Right cardiac atrium (tissue), 5 donors: ENCODE data around the gene MRM2. TPM values are rescaled to one million over a fixed set of nuclear protein-coding genes. Genes with fewer than 3 reads are reported as not detected.

Experiments used
- ATAC-seq, 2 donors: fragments of 200-7000 bp; cut with Tn5 transposase; one replicate each; pipeline versions ENCODE4 v1.8.0 to v1.9.1; 2020; ENCODE audit warnings: moderate library complexity in 2 of 2, mild to moderate bottlenecking in 1 of 2
- DNase-seq, 3 donors: peaks; one replicate each; pipeline ENCODE4 v3.0.0-alpha.2; 2020
- H3K27ac ChIP-seq: one replicate; pipeline ENCODE4 v1.5.1; 2013; ENCODE audit warnings: mild to moderate bottlenecking, low read length, control low read depth, moderate library complexity
- H3K27me3 ChIP-seq: one replicate; pipeline ENCODE4 v1.6.1; 2013; ENCODE audit not compliant: control insufficient read depth, insufficient read depth
- H3K4me1 ChIP-seq: one replicate; pipeline ENCODE4 v1.6.1; 2013; ENCODE audit warnings: low read length; ENCODE audit not compliant: control insufficient read depth, insufficient read depth
- H3K4me3 ChIP-seq: one replicate; pipeline ENCODE4 v1.5.1; 2013; ENCODE audit warnings: low read length, control low read depth
- H3K9me3 ChIP-seq: one replicate; pipeline ENCODE4 v1.6.1; 2013; ENCODE audit warnings: low read length; ENCODE audit not compliant: control insufficient read depth
- WGBS: extraction: QIAGEN DNeasy Blood & Tissue Kit; methylation state at CpG from one replicate; pipeline ENCODE4 v1.1.7; 2013; 5-methylcytosine and 5-hydroxymethylcytosine counted together
- intact Hi-C, 4 donors: fragments of 100-400 bp; cut with DNase I; formaldehyde crosslinking; loops; one replicate each; pipeline versions ENCODE4 v1.11.0 to v1.14.0; 2022 to 2023
- polyA plus RNA-seq: library from polyadenylated mRNA; stranded (reverse); fragments of 200-250 nt; gene quantifications from one replicate; pipeline ENCODE4 v1.2.3, GENCODE V29; 2013
- total RNA-seq, 4 donors: library from RNA; stranded (reverse); fragmentation: NEBNext Ultra II Directional; extraction: Animal tissue kit (Norgen Biotek cat#: 25700); gene quantifications; one replicate each; pipeline ENCODE4 v1.2.1, GENCODE V29; 2021
- donor health status: healthy with polysubstance abuse.
- donor health status: DM: no; HTN: yes; CAD: no.
- donor health status: DM: no; HTN: no; CAD: no.
- donor health status: DM: no; HTN: yes; CAD: no; lungs with severe emphysema.
- donor health status: DM: yes; HTN: yes; CAD: no.

Gene MRM2
- total and polyA plus RNA-seq, 5 donors, result 19.5 to 24.4 (median 21.4) TPM

GRCh38 chr7:2255145-2256139 is 13.4 kb upstream of the MRM2 start:
- Histone ChIP-seq H3K4me3 (no peak overlapping the region), H3K27me3 (no peaks in the 10 kb centered on the region), H3K4me1 (no peaks in the 10 kb centered on the region), H3K9me3 (no peaks in the 10 kb centered on the region), H3K27ac (no peak overlapping the region)
- WGBS, result 94% methylated on average over 33 of the region's 33 CpGs
- ATAC-seq (no peak), DNase-seq (peak in 2 of 3 donors; percentile 25 to 33)
- intact Hi-C loops, result loop anchor here in 1 of 4 donors (10.0 kb wide), 1 partner anchor 79 kb away; no protein-coding TSS in a partner anchor

- ATAC-seq (no peak), DNase-seq (peak in 1 of 3 donors; percentile 33)
- Histone ChIP-seq H3K27ac (no peak overlapping the region), H3K4me3 (no peak overlapping the region), H3K27me3 (no peaks in the 10 kb centered on the region), H3K4me1 (no peaks in the 10 kb centered on the region), H3K9me3 (no peaks in the 10 kb centered on the region)
- intact Hi-C loops, result loop anchor here in 1 of 4 donors (10.0 kb wide), 1 partner anchor 80 kb away; no protein-coding TSS in a partner anchor
- WGBS, result 93% methylated on average over 31 of the region's 31 CpGs
Observed at GRCh38 chr7:2254429-2255144, 12.6 kb upstream of the MRM2 start.

- no peaks in the 10 kb centered on the region for H3K9me3 ChIP-seq
- no peaks in the 10 kb centered on the region for H3K4me1 ChIP-seq
- H3K4me3 ChIP-seq, result no peak overlapping the region
- 93% methylated on average over 32 of the region's 32 CpGs for WGBS
- no peaks in the 10 kb centered on the region for H3K27me3 ChIP-seq
- intact Hi-C loops, result loop anchor here in 1 of 4 donors (10.0 kb wide), 1 partner anchor 81 kb away; no protein-coding TSS in a partner anchor
- DNase-seq, result no peak
- ATAC-seq, result no peak
- no peak overlapping the region for H3K27ac ChIP-seq
Observed at GRCh38 chr7:2253525-2254244, 11.7 kb upstream of the MRM2 start.

- Histone ChIP-seq H3K27ac (no peak overlapping the region), H3K9me3 (no peaks in the 10 kb centered on the region), H3K4me3 (no peak overlapping the region), H3K27me3 (no peaks in the 10 kb centered on the region), H3K4me1 (no peaks in the 10 kb centered on the region)
- DNase-seq (no peak), ATAC-seq (no peak)
- WGBS, result 94% methylated on average over 9 of the region's 9 CpGs
- intact Hi-C loops, result loop anchor here in 1 of 4 donors (10.0 kb wide), 1 partner anchor 82 kb away; no protein-coding TSS in a partner anchor
Observed at GRCh38 chr7:2253021-2253420, 11.0 kb upstream of the MRM2 start.

- WGBS, result 78% methylated on average over 24 of the region's 24 CpGs
- no peaks in the 10 kb centered on the region for H3K9me3 ChIP-seq
- intact Hi-C loops, result loop anchor here in 1 of 4 donors (10.0 kb wide), 1 partner anchor 83 kb away; no protein-coding TSS in a partner anchor
- no peaks in the 10 kb centered on the region for H3K4me1 ChIP-seq
- DNase-seq, result no peak
- no peak overlapping the region for H3K27ac ChIP-seq
- ATAC-seq, result no peak
- no peak overlapping the region for H3K4me3 ChIP-seq
- no peaks in the 10 kb centered on the region for H3K27me3 ChIP-seq
Observed at GRCh38 chr7:2251841-2252771, 10.1 kb upstream of the MRM2 start.

GRCh38 chr7:2251381-2251780 is 9.4 kb upstream of the MRM2 start:
- no peak overlapping the region for H3K4me3 ChIP-seq
- H3K4me1 ChIP-seq, result no peaks in the 10 kb centered on the region
- DNase-seq, result no peak
- intact Hi-C loops, result loop anchor here in 1 of 4 donors (10.0 kb wide), 1 partner anchor 83 kb away; no protein-coding TSS in a partner anchor
- no peaks in the 10 kb centered on the region for H3K9me3 ChIP-seq
- H3K27me3 ChIP-seq, result no peaks in the 10 kb centered on the region
- no peak for ATAC-seq
- H3K27ac ChIP-seq, result no peak overlapping the region
- WGBS, result 75% methylated on average over 10 of the region's 10 CpGs

- no peaks in the 10 kb centered on the region for H3K4me1 ChIP-seq
- H3K9me3 ChIP-seq, result no peaks in the 10 kb centered on the region
- H3K4me3 ChIP-seq, result no peak overlapping the region
- ATAC-seq (peak; percentile 2 to 10), DNase-seq (peak in 1 of 3 donors; percentile 49)
- H3K27ac ChIP-seq, result no peak overlapping the region
- no peaks in the 10 kb centered on the region for H3K27me3 ChIP-seq
- WGBS, result 80% methylated on average over 27 of the region's 27 CpGs
- intact Hi-C loops, result loop anchor here in 3 of 4 donors (5.0 to 10.0 kb wide), 4 partner anchors 55 to 97 kb away; no protein-coding TSS in a partner anchor
Observed at GRCh38 chr7:2249744-2250323, 7.8 kb upstream of the MRM2 start.

GRCh38 chr7:2248984-2249694 is 7.1 kb upstream of the MRM2 start:
- Histone ChIP-seq H3K4me3 (no peak overlapping the region), H3K4me1 (no peaks in the 10 kb centered on the region), H3K9me3 (no peaks in the 10 kb centered on the region), H3K27me3 (no peaks in the 10 kb centered on the region), H3K27ac (no peak overlapping the region)
- ATAC-seq (peak; percentile 65 to 71), DNase-seq (peak; percentile 63 to 85 (median 83))
- WGBS, result 29% methylated on average over 24 of the region's 24 CpGs
- intact Hi-C loops, result loop anchor here in 2 of 4 donors (5.0 to 10.0 kb wide), 3 partner anchors 56 to 98 kb away; no protein-coding TSS in a partner anchor
